Naive thymus-derived CD8-positive, alpha-beta T cell (primary cell): ENCODE measurements around the gene ABCB9. TPM values are rescaled to one million over a fixed set of nuclear protein-coding genes. Genes with fewer than 3 reads are reported as not detected.

Source experiments
- ATAC-seq, 2 donors: fragments of 150-1000 bp; cut with Tn5 transposase in 1 of 2; sonication (Bioruptor Pico), chemical (Tn5 transposase) in 1 of 2; 1 replicate in 1 of 2; 2 replicates in 1 of 2; pipeline ENCODE4 v1.10.0; 2021; ENCODE audit warnings: mild to moderate bottlenecking in 2 of 2, moderate library complexity in 2 of 2
- POLR2A ChIA-PET: fragments of 350-600 bp; sonication (Branson Sonifier 250); formaldehyde crosslinking; loops from one replicate; lab custom pipeline; 2021; ENCODE audit warnings: antibody characterized with exemption; lab: Charles Lee
- DNase-seq, 10 donors: peaks; one replicate each; pipeline versions ENCODE4 v3.0.0 to v3.0.0-alpha.2; 2020 to 2022
- H3K27ac Mint-ChIP-seq, 10 donors: one replicate each; pipeline ENCODE4 v1.8.0; 2020 to 2022; ENCODE audit warnings: mild to moderate bottlenecking in 10 of 10, mixed read lengths in 10 of 10, moderate library complexity in 4 of 10, inconsistent platforms in 1 of 10
- H3K27me3 Mint-ChIP-seq, 5 donors: one replicate each; pipeline ENCODE4 v1.8.0; 2021 to 2022; ENCODE audit warnings: mixed read lengths in 5 of 5
- H3K36me3 Mint-ChIP-seq, 3 donors: one replicate each; pipeline ENCODE4 v1.8.0; 2020 to 2022; ENCODE audit warnings: mixed read lengths in 3 of 3, mild to moderate bottlenecking in 2 of 3, inconsistent platforms in 1 of 3
- H3K4me1 Mint-ChIP-seq, 4 donors: one replicate each; pipeline ENCODE4 v1.8.0; 2021 to 2022; ENCODE audit warnings: mixed read lengths in 4 of 4
- H3K4me3 Mint-ChIP-seq, 10 donors: one replicate each; pipeline ENCODE4 v1.8.0; 2020 to 2022; ENCODE audit warnings: mild to moderate bottlenecking in 10 of 10, mixed read lengths in 10 of 10, moderate library complexity in 6 of 10, inconsistent platforms in 1 of 10
- H3K9me3 Mint-ChIP-seq, 9 donors: one replicate each; pipeline ENCODE4 v1.8.0; 2020 to 2022; ENCODE audit warnings: mixed read lengths in 9 of 9, mild to moderate bottlenecking in 3 of 9, inconsistent platforms in 1 of 9, moderate library complexity in 1 of 9
- polyA plus RNA-seq, 3 donors: library from polyadenylated mRNA; unstranded; fragments of 300-500 nt; fragmentation: Illumina TruSeq; gene quantifications; one replicate each; pipeline ENCODE4 v1.2.3, GENCODE V29; 2021
- total RNA-seq, 8 experiments: library from RNA in 2 of 8; stranded (reverse) in 2 of 8; gene quantifications; one replicate each; pipeline ENCODE4 v1.2.3 and lab custom pipeline; 2021 to 2026

ABCB9 gene
- total and polyA plus RNA-seq, 5 experiments from 2014 or later = 0.45 to 7.0 (median 1.4) TPM

DNA sequence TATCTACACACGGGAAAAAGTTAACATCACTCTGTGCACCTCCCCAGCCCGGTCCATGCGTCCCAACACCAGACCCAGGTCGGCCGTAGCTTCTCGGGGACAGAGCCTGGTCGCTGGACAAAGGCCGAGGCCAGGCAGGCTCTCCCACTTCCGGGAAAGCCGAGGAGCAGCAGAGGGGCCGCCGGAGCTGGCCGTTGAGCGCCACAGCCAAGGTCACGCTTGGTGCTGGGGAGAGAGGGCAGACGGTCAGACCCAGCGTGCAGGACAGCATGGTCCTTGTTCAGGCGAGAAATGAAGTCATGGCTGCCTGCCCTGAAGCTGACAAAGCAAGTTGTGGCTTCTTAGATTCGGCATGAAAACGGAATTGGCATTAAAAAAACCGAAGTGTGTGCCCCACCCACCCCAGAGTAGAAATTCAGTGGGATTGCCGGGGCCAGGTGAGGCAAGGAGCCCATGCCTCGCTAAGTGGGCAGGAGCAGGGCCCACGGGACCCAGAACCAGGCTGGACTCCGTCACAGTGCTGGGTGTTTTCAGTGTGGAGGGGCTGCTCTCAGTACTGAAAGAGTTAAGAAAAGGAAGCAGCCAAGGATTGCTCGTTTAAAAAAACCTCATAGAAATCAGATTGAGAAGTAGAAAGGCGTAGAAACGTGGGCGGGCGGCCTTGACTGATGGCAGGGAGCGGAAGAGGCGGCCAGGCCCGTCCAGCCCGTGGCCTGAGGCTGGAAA lies 18.5 kb upstream of the ABCB9 start:
- H3K36me3 Mint-ChIP-seq = peaks cover 0 to 22% (median 7%) of the 10 kb centered on the region in 3 donors
- POLR2A ChIA-PET = interaction anchor here (0.7 to 3.6 kb wide), 5 partner anchors 9 to 248 kb away, joined by 3 to 17 read pairs (median 4); partner anchors contain the start of genes MPHOSPH9, MTRFR and OGFOD2
- DNase-seq (no peak), ATAC-seq (no peak)
- H3K27me3 Mint-ChIP-seq = no peaks in the 10 kb centered on the region
- H3K4me1 Mint-ChIP-seq = peaks cover 18 to 51% (median 47%) of the 10 kb centered on the region in 4 donors
- H3K4me3 Mint-ChIP-seq = peak overlapping the region in 4 of 10 donors; percentile 1 to 54 (median 28)
- H3K27ac Mint-ChIP-seq = peak overlapping the region; percentile 56 to 92 (median 82)
- H3K9me3 Mint-ChIP-seq = no peaks in the 10 kb centered on the region

DNA sequence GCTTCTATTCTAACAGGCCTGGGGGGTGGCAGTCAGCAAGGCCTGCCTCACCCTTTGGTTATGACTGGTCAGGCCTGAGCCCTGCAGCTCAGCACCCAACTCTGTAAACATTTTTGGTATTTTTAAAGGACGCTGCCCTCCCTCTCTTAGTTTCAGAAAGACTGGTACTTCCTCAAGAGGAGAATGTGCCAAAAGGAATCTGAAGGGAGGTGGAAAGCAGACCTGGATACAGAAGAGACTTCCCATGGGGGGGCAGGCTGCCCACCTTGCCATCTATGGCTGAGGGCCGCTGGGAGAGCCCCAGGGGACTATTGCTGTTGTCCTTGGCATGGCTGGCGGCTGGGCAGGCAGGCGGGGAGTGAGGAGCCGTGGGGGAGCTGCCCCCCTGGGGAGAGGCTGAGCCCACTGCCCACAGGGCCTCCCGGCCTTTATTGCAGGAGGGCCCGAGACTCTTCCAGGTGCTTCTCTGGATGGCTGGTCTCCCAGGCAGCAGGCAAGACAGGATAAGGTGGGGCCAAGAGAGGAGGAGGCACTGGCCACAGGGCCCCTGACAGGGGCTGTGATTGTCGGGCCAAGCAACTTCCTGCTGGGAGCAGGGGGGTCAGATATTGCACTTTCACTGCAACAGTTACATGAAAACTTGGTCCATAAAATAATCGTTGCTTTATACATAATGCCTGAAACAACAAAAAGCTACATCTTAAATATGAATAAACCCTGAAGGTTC lies 17.7 kb upstream of the ABCB9 start:
- peak overlapping the region; percentile 71 to 92 (median 84) for H3K27ac Mint-ChIP-seq
- H3K4me1 Mint-ChIP-seq = peaks cover 18 to 53% (median 53%) of the 10 kb centered on the region in 4 donors
- H3K4me3 Mint-ChIP-seq = peak overlapping the region in 9 of 10 donors; percentile 22 to 90 (median 52)
- H3K36me3 Mint-ChIP-seq = peaks cover 0 to 22% (median 7%) of the 10 kb centered on the region in 3 donors
- H3K9me3 Mint-ChIP-seq = no peaks in the 10 kb centered on the region
- POLR2A ChIA-PET = interaction anchor here (0.7 to 3.6 kb wide), 5 partner anchors 8 to 249 kb away, joined by 3 to 17 read pairs (median 4); partner anchors contain the start of genes MPHOSPH9, MTRFR and OGFOD2
- ATAC-seq = no peak
- DNase-seq = no peak
- no peaks in the 10 kb centered on the region for H3K27me3 Mint-ChIP-seq

DNA sequence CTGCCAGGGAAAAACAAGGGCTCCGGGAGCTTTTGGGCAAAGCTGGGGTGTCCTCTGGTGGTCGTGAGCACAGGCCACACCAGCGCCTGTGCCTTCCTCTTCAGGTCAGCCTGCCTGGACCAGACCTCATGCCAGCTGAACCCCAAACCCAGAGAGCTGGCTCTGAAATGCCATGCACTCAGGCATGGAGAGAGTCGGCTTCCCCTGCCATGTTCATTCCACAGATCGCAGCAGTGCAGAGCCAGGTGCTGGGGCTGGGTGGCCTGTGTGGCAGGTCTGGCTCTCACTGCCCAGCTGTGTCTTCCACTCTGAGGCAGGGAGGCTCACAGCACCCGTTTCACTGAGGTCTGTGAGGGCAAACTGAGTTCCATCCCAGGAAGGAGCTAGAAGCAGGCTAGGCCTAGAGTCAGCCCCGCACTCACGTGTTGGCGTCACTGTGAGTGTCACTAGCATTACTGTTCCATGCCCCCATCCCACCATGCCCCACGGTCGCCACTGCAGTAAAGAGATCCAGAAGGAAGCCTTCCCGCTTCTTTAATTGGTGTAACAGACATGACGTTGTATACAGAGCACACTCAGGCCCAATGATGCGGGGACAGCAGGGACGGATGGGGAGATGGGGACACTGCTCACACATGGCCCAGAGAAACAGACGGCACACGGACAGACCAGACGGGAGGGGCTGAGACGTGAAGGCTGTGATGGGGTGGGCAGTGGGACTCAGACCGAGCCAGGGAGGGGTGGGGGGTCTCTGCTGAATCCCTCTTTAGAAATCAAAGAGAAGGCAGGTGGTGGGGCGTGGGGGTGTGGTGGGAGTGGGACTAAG lies 16.9 kb upstream of the ABCB9 start:
- no peak for DNase-seq
- Mint-ChIP-seq H3K27ac (peak overlapping the region; percentile 74 to 92 (median 85)), H3K36me3 (peaks cover 0 to 22% (median 7%) of the 10 kb centered on the region in 3 donors), H3K4me1 (peaks cover 19 to 55% (median 55%) of the 10 kb centered on the region in 4 donors), H3K27me3 (no peaks in the 10 kb centered on the region), H3K9me3 (no peaks in the 10 kb centered on the region), H3K4me3 (peak overlapping the region; percentile 39 to 92 (median 86))
- POLR2A ChIA-PET = interaction anchor here (1.0 to 3.6 kb wide), 9 partner anchors 9 to 250 kb away, joined by 3 to 17 read pairs (median 5); partner anchors contain the start of genes ABCB9, MPHOSPH9, MTRFR and OGFOD2
- ATAC-seq = no peak

DNA sequence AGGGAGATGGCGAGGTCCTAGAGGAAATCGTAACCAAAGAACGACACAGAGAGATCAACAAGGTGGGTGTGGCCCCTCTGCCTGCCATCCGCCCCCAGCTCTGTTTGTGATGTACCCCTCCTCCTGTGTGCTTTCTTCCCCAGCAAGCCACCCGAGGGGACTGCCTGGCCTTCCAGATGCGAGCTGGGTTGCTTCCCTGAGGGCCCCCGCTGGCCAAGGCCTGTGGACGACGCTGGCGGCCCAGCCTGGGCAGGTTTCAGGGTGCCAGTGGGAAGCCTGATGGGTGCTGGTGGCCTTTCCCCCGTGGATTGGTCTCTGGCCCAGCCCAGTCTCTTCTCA lies 16.2 kb upstream of the ABCB9 start:
- H3K27me3 Mint-ChIP-seq = no peaks in the 10 kb centered on the region
- H3K27ac Mint-ChIP-seq = peak overlapping the region; percentile 43 to 92 (median 88)
- DNase-seq (no peak), ATAC-seq (no peak)
- peak overlapping the region; percentile 83 to 92 (median 88) for H3K4me3 Mint-ChIP-seq
- no peaks in the 10 kb centered on the region for H3K9me3 Mint-ChIP-seq
- H3K4me1 Mint-ChIP-seq = peaks cover 21 to 62% (median 60%) of the 10 kb centered on the region in 4 donors
- peaks cover 0 to 19% (median 3%) of the 10 kb centered on the region in 3 donors for H3K36me3 Mint-ChIP-seq
- POLR2A ChIA-PET = interaction anchor here (1.0 to 3.6 kb wide), 12 partner anchors 8 to 255 kb away, joined by 3 to 17 read pairs (median 4); partner anchors contain the start of genes ABCB9, OGFOD2 and PITPNM2

DNA sequence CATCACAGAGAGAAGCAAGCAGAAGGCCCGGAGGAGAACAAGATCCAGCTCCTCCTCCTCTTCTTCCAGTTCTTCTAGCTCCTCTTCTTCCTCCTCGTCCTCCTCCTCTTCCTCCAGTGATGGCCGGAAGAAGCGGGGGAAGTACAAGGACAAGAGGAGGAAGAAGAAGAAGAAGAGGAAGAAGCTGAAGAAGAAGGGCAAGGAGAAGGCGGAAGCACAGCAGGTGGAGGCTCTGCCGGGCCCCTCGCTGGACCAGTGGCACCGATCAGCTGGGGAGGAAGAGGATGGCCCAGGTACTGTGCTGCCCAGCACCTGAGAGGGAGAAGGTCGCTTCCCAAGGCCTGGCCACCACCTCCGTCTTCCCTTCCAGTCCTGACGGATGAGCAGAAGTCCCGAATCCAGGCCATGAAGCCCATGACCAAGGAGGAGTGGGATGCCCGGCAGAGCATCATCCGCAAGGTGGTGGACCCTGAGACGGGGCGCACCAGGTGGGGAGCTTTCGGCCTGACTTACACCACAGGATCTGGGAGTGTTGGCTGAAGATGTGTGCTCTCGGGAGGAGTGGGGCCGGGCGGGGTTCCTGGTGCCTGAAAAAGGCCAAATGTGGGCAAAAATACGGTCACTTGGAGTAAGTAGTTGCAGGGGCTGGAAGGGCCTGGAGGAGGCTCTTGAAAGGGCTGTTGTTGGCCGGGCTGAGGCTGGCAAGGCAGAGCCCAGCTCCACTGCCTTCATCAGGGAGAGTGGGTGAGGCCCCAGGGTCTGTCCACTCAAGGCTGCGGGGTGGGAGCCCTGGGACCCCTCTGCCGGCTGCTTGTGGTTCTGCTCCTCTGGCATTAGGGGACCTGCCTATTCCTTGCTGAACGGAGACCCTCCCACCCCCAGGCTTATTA lies 15.6 kb upstream of the ABCB9 start:
- no peak for DNase-seq
- Mint-ChIP-seq H3K9me3 (no peaks in the 10 kb centered on the region), H3K4me1 (peaks cover 21 to 67% (median 61%) of the 10 kb centered on the region in 4 donors), H3K4me3 (peak overlapping the region; percentile 83 to 92 (median 88)), H3K36me3 (peaks cover 0 to 19% (median 2%) of the 10 kb centered on the region in 3 donors), H3K27me3 (no peaks in the 10 kb centered on the region), H3K27ac (peak overlapping the region; percentile 63 to 92 (median 88))
- ATAC-seq = no peak
- POLR2A ChIA-PET = interaction anchor here (1.0 to 4.0 kb wide), 13 partner anchors 8 to 256 kb away, joined by 3 to 30 read pairs (median 5); partner anchors contain the start of genes ABCB9, MPHOSPH9, MTRFR and OGFOD2

DNA sequence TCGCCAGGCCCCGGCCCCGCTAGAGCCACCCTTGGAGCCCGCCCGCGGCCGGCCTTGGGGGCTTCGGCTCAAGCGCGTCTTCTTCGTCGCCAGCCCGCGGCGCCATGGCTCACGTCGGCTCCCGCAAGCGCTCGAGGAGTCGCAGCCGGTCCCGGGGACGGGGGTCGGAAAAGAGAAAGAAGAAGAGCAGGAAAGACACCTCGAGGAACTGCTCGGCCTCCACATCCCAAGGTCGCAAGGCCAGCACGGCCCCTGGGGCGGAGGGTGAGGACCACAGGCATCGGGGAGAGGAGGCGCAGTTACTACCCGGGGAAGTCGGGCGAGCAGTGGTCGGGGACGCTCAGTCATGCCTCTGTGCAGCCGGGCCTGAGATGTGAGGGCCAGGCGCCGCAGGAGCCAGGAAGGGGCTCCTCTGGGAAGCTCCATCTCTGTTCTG lies 14.8 kb upstream of the ABCB9 start:
- H3K4me1 Mint-ChIP-seq = peaks cover 23 to 75% (median 65%) of the 10 kb centered on the region in 4 donors
- DNase-seq = no peak

DNA sequence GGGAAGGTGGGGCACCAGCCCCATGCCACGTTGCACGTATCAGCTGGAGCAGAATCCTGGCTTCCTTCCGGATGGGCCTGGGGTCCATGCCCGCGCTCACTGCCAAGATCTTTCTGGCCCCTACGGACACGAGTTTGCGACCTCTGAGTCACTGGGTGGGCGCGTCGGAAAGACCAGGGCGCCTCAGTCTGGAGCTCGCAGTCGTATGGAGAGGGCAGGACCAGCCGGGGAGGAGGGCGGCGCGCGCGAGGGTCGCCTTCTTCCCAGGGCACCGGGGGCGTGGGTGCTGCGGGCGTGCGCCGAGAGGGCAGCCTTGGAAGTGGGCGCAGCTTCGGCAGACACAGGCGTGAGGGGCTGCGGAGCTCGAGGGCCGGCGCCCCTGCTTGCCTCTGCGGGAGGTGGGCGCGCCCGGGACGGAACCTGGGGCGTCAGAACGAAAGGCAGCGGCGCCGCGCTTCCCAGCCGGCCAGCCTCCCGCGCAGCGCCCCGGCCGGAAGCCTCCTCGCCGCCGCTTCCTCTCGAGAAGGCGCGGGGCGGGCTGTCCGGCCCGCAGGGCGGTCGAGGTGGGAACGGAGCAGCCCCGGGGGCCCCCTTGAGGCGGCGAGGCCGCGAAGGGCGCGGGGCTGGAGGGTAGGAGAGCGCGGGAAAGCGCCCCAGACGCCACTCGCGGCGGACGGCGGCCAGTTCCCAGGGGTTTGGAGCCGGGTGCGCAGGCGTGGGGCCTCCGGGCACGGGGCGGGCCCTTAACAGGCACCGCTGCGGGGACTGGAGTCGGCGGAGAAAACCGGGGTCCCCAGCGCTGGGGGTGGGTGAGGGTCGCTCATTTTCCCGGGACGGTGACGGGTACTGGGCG lies 14.1 kb upstream of the ABCB9 start, which contains the start of gene ARL6IP4:
Gene ARL6IP4, plus strand, starts transcription at position 499 of the 853 bp plus-strand sequence. CDS start 459 bp downstream, outside the sequence.
- POLR2A ChIA-PET = interaction anchor here (0.6 to 4.0 kb wide), 10 partner anchors 9 to 403 kb away, joined by 4 to 30 read pairs (median 7); partner anchors contain the start of genes ABCB9, MPHOSPH9 and MTRFR
- H3K36me3 Mint-ChIP-seq = peaks cover 0 to 17% (median 2%) of the 10 kb centered on the region in 3 donors

More for the DNA sequence above, 14.8 kb upstream of the ABCB9 start:
- no peaks in the 10 kb centered on the region for H3K27me3 Mint-ChIP-seq
- H3K36me3 Mint-ChIP-seq = peaks cover 0 to 17% (median 2%) of the 10 kb centered on the region in 3 donors
- no peaks in the 10 kb centered on the region for H3K9me3 Mint-ChIP-seq
- peak overlapping the region; percentile 83 to 92 (median 88) for H3K4me3 Mint-ChIP-seq
- POLR2A ChIA-PET = interaction anchor here (1.2 to 4.0 kb wide), 10 partner anchors 8 to 257 kb away, joined by 3 to 30 read pairs (median 7); partner anchors contain the start of genes ABCB9, MPHOSPH9 and MTRFR
- peak; percentile 39 to 42 for ATAC-seq
- peak overlapping the region; percentile 63 to 92 (median 88) for H3K27ac Mint-ChIP-seq

DNA sequence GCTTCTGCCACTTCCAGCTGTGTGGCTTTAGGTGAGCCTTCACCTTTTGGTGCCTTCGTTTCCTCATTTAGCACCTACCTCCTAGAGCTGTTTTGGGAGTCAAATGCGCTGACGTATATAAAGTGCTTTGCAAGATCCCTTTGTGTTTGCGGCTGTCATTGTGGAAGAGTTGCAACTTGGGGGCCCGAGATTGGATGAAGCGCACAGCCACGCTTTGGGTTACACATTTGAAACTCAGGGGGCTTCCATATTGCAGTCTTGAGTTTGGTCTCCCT lies 13.6 kb upstream of the ABCB9 start:
- Mint-ChIP-seq H3K27me3 (no peaks in the 10 kb centered on the region), H3K9me3 (no peaks in the 10 kb centered on the region), H3K36me3 (peaks cover 0 to 13% (median 0%) of the 10 kb centered on the region in 3 donors), H3K4me3 (peak overlapping the region; percentile 85 to 92 (median 89)), H3K4me1 (peaks cover 21 to 76% (median 64%) of the 10 kb centered on the region in 4 donors), H3K27ac (peak overlapping the region; percentile 64 to 93 (median 87))
- POLR2A ChIA-PET = interaction anchor here (0.6 to 4.0 kb wide), 10 partner anchors 8 to 604 kb away, joined by 3 to 30 read pairs (median 6); partner anchors contain the start of genes ABCB9, MPHOSPH9 and MTRFR
- DNase-seq (no peak), ATAC-seq (no peak)

More for the DNA sequence above, 14.1 kb upstream of the ABCB9 start, which contains the start of gene ARL6IP4:
- Mint-ChIP-seq H3K4me1 (peaks cover 24 to 79% (median 68%) of the 10 kb centered on the region in 4 donors), H3K9me3 (no peaks in the 10 kb centered on the region), H3K27ac (peak within 1 kb of the TSS; percentile 75 to 93 (median 90)), H3K4me3 (peak within 1 kb of the TSS; percentile 85 to 92 (median 89)), H3K27me3 (no peaks in the 10 kb centered on the region)
- DNase-seq = peak; percentile 42 to 79 (median 60)
- peak; percentile 78 for ATAC-seq

DNA sequence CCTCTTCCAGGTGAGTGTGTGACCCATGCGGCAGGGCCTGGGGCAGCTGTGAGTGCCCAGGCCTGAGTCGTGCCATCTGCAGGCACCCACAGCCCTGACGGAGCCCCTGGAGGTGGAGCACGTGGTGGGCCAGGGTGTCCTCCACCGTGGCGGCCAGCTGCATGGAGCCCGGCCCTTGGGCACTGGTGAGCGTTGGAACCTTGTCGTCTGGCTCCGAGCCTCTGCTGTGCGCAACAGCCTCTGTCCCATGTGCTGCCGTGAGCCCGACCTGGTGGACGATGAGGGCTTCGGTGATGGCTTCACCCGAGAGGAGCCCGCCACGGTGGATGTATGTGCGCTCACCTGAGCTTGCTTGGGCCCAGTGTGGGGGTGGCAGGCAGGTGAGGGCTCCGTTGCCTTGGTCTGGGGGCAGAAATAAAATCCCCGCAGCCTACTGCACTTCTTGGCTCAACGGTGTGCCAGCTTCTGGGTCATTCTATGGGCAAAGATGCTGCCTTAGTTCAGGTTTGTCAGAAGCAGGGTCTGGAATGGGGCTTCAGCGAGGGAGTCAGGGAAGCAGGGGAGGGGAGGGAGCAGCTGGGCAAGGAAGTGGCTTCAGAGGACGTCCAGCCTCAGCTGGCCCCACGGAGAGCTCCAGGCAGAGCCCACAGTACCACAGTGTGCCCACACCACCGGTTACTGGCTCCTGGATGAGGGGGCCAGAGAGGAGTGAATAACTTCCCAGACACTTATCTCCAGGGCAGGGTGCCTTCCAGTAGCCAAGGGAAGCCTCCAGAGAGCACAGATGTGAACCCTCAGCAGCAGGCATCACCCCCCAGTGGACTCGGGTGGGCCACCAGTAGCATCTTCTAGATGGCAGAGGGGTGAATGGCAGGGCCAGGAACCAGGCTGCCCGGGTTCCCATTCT lies 13.0 kb upstream of the ABCB9 start:
- H3K36me3 Mint-ChIP-seq = peaks cover 0 to 13% (median 0%) of the 10 kb centered on the region in 3 donors
- POLR2A ChIA-PET = interaction anchor here (0.6 to 4.0 kb wide), 10 partner anchors 8 to 604 kb away, joined by 3 to 30 read pairs (median 6); partner anchors contain the start of genes ABCB9, MPHOSPH9 and MTRFR
- no peaks in the 10 kb centered on the region for H3K27me3 Mint-ChIP-seq
- peak overlapping the region; percentile 85 to 92 (median 89) for H3K4me3 Mint-ChIP-seq
- H3K4me1 Mint-ChIP-seq = peaks cover 18 to 72% (median 59%) of the 10 kb centered on the region in 4 donors
- peak overlapping the region in 8 of 10 donors; percentile 52 to 93 (median 82) for H3K27ac Mint-ChIP-seq
- ATAC-seq (no peak), DNase-seq (peak in 2 of 10 donors; percentile 16 to 53)
- H3K9me3 Mint-ChIP-seq = no peaks in the 10 kb centered on the region
